SKM-1 treated with dmso at 0.1 percent for 144 hours (cell line): ENCODE results near the gene PAOX.
"Not testable (repeated sequence)": the region's sequence is repeated elsewhere in the genome, so short reads cannot be mapped to it uniquely, and the experiment has no call there.

Experiments used
- DNase-seq: peaks from one replicate; lab custom pipeline; 2025; ENCODE audit not compliant: unreplicated experiment; lab: John Stamatoyannopoulos, UW

The PAOX gene

GRCh38 chr10:133364645-133365431 lies 14.2 kb upstream of the PAOX start:
- no peak for DNase-seq

- DNase-seq, result no peak
These were observed 13.5 kb upstream of the PAOX start for GRCh38 chr10:133365461-133366129.

- no peak for DNase-seq
These were observed 13.0 kb upstream of the PAOX start for GRCh38 chr10:133366130-133366478.

GRCh38 chr10:133366751-133367150 lies 12.3 kb upstream of the PAOX start:
- no peak for DNase-seq

GRCh38 chr10:133367461-133367860 lies 11.6 kb upstream of the PAOX start:
- DNase-seq, result not testable (repeated sequence)

GRCh38 chr10:133368153-133368552 lies 10.9 kb upstream of the PAOX start:
- no peak for DNase-seq

GRCh38 chr10:133370030-133370786 lies 8.9 kb upstream of the PAOX start:
- DNase-seq, result no peak

- DNase-seq, result no peak
These were observed 6.6 kb upstream of the PAOX start for GRCh38 chr10:133372507-133372906.

- peak; percentile 86 for DNase-seq
These were observed 5.6 kb upstream of the PAOX start, which contains the start of gene ECHS1 for GRCh38 chr10:133373174-133374090. Gene ECHS1, minus strand, starts transcription at chr10:133373354. Its CDS starts 21 bp downstream, at chr10:133373333.

- DNase-seq, result no peak
These were observed 3.5 kb upstream of the PAOX start for GRCh38 chr10:133375357-133376115.

GRCh38 chr10:133376183-133376582 lies 2.9 kb upstream of the PAOX start:
- DNase-seq, result not testable (repeated sequence)

- DNase-seq, result no peak
These were observed 1.8 kb upstream of the PAOX start for GRCh38 chr10:133377025-133377817.

GRCh38 chr10:133377818-133378250 lies 1.2 kb upstream of the PAOX start:
- no peak for DNase-seq

GRCh38 chr10:133378251-133379096 lies 588 bp upstream of the PAOX start:
- peak; percentile 27 for DNase-seq

- no peak for DNase-seq
These were observed 972 bp downstream of the PAOX start for GRCh38 chr10:133379801-133380666.

GRCh38 chr10:133381036-133381435 lies 2.0 kb downstream of the PAOX start:
- DNase-seq, result no peak

- no peak for DNase-seq
These were observed 4.5 kb downstream of the PAOX start for GRCh38 chr10:133383551-133383950.
